ENCODE measurements around the gene ATAD1. TPM values are rescaled to one million over a fixed set of nuclear protein-coding genes. Genes with fewer than 3 reads are reported as not detected.

ATAD1 gene
- total and polyA plus RNA-seq, 10 of the 15 experiments (the other 5 are each of a cell fraction or from before 2014, with no cell fraction given): 24.7 to 59.3 (median 41.1) TPM

- TF ChIP-seq, protein P1, sequence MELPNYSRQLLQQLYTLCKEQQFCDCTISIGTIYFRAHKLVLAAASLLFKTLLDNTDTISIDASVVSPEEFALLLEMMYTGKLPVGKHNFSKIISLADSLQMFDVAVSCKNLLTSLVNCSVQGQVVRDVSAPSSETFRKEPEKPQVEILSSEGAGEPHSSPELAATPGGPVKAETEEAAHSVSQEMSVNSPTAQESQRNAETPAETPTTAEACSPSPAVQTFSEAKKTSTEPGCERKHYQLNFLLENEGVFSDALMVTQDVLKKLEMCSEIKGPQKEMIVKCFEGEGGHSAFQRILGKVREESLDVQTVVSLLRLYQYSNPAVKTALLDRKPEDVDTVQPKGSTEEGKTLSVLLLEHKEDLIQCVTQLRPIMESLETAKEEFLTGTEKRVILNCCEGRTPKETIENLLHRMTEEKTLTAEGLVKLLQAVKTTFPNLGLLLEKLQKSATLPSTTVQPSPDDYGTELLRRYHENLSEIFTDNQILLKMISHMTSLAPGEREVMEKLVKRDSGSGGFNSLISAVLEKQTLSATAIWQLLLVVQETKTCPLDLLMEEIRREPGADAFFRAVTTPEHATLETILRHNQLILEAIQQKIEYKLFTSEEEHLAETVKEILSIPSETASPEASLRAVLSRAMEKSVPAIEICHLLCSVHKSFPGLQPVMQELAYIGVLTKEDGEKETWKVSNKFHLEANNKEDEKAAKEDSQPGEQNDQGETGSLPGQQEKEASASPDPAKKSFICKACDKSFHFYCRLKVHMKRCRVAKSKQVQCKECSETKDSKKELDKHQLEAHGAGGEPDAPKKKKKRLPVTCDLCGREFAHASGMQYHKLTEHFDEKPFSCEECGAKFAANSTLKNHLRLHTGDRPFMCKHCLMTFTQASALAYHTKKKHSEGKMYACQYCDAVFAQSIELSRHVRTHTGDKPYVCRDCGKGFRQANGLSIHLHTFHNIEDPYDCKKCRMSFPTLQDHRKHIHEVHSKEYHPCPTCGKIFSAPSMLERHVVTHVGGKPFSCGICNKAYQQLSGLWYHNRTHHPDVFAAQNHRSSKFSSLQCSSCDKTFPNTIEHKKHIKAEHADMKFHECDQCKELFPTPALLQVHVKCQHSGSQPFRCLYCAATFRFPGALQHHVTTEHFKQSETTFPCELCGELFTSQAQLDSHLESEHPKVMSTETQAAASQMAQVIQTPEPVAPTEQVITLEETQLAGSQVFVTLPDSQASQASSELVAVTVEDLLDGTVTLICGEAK (IDR thresholded peaks at IDR 0.05; ENCODE audit: borderline replicate concordance): no peak
- no peak for TF ChIP-seq NFYA (IDR thresholded peaks at IDR 0.05; ENCODE audit: borderline replicate concordance, low read depth, low read length)
Observed at GRCh38 chr10:87843714-87844113, 25.7 kb upstream of the ATAD1 start (continued).

DNA sequence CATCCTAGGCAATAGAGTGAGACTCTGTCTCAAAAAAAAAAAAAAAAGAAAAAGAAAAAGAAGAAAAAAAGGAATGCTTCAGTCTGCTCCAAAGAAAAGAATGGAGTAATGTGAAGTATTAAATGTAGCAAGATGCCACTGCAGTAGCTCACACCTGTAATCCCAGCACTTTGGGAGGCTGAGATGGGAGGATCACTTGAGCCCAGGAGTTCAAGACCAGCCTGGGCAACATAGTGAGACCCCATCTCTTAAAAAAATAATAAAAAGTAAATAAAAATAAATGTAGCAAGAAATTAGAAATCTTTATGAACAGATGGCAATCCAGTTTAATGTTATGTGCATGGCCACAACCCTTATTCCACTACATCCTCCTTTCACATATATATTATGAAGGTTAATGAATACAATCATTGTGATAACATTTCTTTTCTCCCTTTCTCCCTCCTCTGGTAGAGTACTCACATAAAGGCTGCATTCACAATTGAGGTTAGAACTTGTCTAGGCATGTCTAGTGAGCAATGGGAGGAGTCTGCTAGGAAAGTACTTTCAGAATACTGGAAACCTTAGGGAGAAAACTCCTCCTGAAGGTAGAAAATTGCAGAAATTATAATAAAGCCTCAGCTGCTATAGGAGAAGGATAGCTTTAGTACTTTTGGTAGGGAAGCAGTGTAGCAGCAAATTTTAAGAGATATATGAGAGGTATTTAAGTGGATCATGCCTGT lies 24.9 kb upstream of the ATAD1 start:
- RAD21 ChIA-PET (ENCODE audit: unreplicated experiment): interaction anchor here (1.1 kb wide), 1 partner anchor 544 kb away, joined by 3 read pairs; no protein-coding TSS in a partner anchor
- in situ Hi-C loops (cut with MboI): no loop called here
- Histone ChIP-seq H3K36me3 (ENCODE audit: control insufficient read depth in 2 of 2, insufficient read depth in 2 of 2, low read length in 1 of 2) (no peaks in the 10 kb centered on the region), H3K4me3 (no peak overlapping the region), H3K4me1 (ENCODE audit: control insufficient read depth, insufficient read depth, low read length) (peaks cover 3% of the 10 kb centered on the region), H2AFZ (ENCODE audit: control insufficient read depth, low read depth, low read length) (no peak overlapping the region; the same call in 1 of the 2 replicates), H3K9ac (ENCODE audit: control insufficient read depth, insufficient read depth, low read length) (no peak overlapping the region), H3K27ac (ENCODE audit: control insufficient read depth, insufficient read depth) (peak overlapping the region; percentile 14), H3K4me2 (ENCODE audit: control insufficient read depth, insufficient read depth) (no peak overlapping the region), H3K9me3 (replicated peaks; ENCODE audit: control insufficient read depth, insufficient read depth, low read length) (no peaks in the 10 kb centered on the region; the same call in 2 of the 3 replicates), H3K79me2 (ENCODE audit: control insufficient read depth, insufficient read depth, low read length) (no peaks in the 10 kb centered on the region), H4K20me1 (ENCODE audit: control insufficient read depth, insufficient read depth) (no peaks in the 10 kb centered on the region), H3K27me3 (replicated peaks in 1 of 2; ENCODE audit: control insufficient read depth in 2 of 2, insufficient read depth in 2 of 2, low read length in 1 of 2) (no peaks in the 10 kb centered on the region)
- peak; percentile 53 for ATAC-seq
- BruUV-seq (replicated peaks): no TSS peak
- FAIRE-seq: no peak
- SMC1A ChIA-PET (ENCODE audit: uncharacterized antibody, unreplicated experiment): interaction anchor here (1.7 kb wide), 1 partner anchor 13 kb away, joined by 6 read pairs; no protein-coding TSS in a partner anchor
- POLR2A ChIA-PET: interaction anchor here (0.7 kb wide), 1 partner anchor 213 kb away, joined by 4 read pairs; no protein-coding TSS in a partner anchor
- TF ChIP-seq RUNX3 (IDR thresholded peaks at IDR 0.05; ENCODE audit: low read length) (peak; percentile 63), POU2F2 (IDR thresholded peaks at IDR 0.05; ENCODE audit: borderline replicate concordance, low read depth, low read length) (no peak), CBFB (IDR thresholded peaks at IDR 0.05; ENCODE audit: low read depth) (no peak), POLR2AphosphoS2 (IDR thresholded peaks at IDR 0.05; ENCODE audit: low read depth, low read length) (no peak), CBX5 (IDR thresholded peaks at IDR 0.05; ENCODE audit: low read depth) (no peak), IKZF2 (IDR thresholded peaks at IDR 0.05) (peak; percentile 34 to 39; a peak in 1 of 4 replicates), NFXL1 (IDR thresholded peaks at IDR 0.05; ENCODE audit: borderline replicate concordance) (no peak)
- TF ChIP-seq, protein P2, sequence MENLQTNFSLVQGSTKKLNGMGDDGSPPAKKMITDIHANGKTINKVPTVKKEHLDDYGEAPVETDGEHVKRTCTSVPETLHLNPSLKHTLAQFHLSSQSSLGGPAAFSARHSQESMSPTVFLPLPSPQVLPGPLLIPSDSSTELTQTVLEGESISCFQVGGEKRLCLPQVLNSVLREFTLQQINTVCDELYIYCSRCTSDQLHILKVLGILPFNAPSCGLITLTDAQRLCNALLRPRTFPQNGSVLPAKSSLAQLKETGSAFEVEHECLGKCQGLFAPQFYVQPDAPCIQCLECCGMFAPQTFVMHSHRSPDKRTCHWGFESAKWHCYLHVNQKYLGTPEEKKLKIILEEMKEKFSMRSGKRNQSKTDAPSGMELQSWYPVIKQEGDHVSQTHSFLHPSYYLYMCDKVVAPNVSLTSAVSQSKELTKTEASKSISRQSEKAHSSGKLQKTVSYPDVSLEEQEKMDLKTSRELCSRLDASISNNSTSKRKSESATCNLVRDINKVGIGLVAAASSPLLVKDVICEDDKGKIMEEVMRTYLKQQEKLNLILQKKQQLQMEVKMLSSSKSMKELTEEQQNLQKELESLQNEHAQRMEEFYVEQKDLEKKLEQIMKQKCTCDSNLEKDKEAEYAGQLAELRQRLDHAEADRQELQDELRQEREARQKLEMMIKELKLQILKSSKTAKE (IDR thresholded peaks at IDR 0.05; ENCODE audit: low read depth, poor library complexity, severe bottlenecking): peak; percentile 55
- TF ChIP-seq, protein P3, sequence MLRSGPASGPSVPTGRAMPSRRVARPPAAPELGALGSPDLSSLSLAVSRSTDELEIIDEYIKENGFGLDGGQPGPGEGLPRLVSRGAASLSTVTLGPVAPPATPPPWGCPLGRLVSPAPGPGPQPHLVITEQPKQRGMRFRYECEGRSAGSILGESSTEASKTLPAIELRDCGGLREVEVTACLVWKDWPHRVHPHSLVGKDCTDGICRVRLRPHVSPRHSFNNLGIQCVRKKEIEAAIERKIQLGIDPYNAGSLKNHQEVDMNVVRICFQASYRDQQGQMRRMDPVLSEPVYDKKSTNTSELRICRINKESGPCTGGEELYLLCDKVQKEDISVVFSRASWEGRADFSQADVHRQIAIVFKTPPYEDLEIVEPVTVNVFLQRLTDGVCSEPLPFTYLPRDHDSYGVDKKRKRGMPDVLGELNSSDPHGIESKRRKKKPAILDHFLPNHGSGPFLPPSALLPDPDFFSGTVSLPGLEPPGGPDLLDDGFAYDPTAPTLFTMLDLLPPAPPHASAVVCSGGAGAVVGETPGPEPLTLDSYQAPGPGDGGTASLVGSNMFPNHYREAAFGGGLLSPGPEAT (IDR thresholded peaks at IDR 0.05; ENCODE audit: low read depth): peak; percentile 16; the same call in 1 of the 2 replicates
- intact Hi-C loops (cut with micrococcal nuclease; ENCODE audit: unreplicated experiment): no loop called here
- CTCF ChIA-PET: interaction anchor here (0.9 to 1.4 kb wide), 2 partner anchors 9 to 16 kb away, joined by 3 to 5 read pairs; no protein-coding TSS in a partner anchor
- no peak for DNase-seq (ENCODE audit: low read depth, low spot score)

Measured in GM12878 (cell line).